A673 (cell line): Measurements from ENCODE around the gene LMO7. TPM values are rescaled to one million over a fixed set of nuclear protein-coding genes. Genes with fewer than 3 reads are reported as not detected.

ENCODE experiments used
- BruUV-seq: library from RNA; stranded (reverse); fragments of 400-500 nt; replicated peaks from 2 replicates; lab custom pipeline; 2021; lab: Mats Ljungman, UMichigan
- CTCF ChIA-PET: fragments of 300-600 bp; sonication (Branson Sonifier 250); formaldehyde crosslinking; loops from one replicate; lab custom pipeline; 2022; ENCODE audit warnings: antibody characterized with exemption; lab: Charles Lee
- POLR2A ChIA-PET: fragments of 300-600 bp; sonication (Branson Sonifier 250); formaldehyde crosslinking; loops from one replicate; lab custom pipeline; 2022; ENCODE audit warnings: antibody characterized with exemption; ENCODE audit not compliant: low non-redundant PET; lab: Charles Lee
- DNase-seq: peaks from one replicate; pipeline ENCODE4 v3.0.0-alpha.2; 2015; ENCODE audit warnings: low spot score
- H3K27ac ChIP-seq: fragments of 200-600 bp; sonication (generic); 2 replicates; pipeline ENCODE4 v1.5.1; 2016; ENCODE audit warnings: mixed run types, low read depth, mild to moderate bottlenecking, mixed read lengths, antibody characterized with exemption, low read length; ENCODE audit not compliant: poor library complexity, severe bottlenecking
- H3K27me3 ChIP-seq: fragments of 200-600 bp; sonication (generic); replicated peaks from 2 replicates; pipeline ENCODE4 v1.6.1; 2017; ENCODE audit warnings: mixed run types, low read depth, mild to moderate bottlenecking, mixed read lengths, antibody characterized with exemption, low read length; ENCODE audit not compliant: insufficient read depth, poor library complexity
- H3K36me3 ChIP-seq: fragments of 200-600 bp; sonication (generic); 2 replicates; pipeline ENCODE4 v1.6.1; 2016; ENCODE audit warnings: mixed run types, mild to moderate bottlenecking, mixed read lengths, antibody characterized with exemption, low read length; ENCODE audit not compliant: insufficient read depth, poor library complexity, severe bottlenecking
- H3K4me1 ChIP-seq: fragments of 200-600 bp; sonication (generic); 2 replicates; pipeline ENCODE4 v1.6.1; 2017; ENCODE audit warnings: mixed run types, mild to moderate bottlenecking, mixed read lengths, antibody characterized with exemption, low read length; ENCODE audit not compliant: insufficient read depth, poor library complexity, severe bottlenecking
- H3K4me3 ChIP-seq: fragments of 200-600 bp; sonication (generic); 2 replicates; pipeline ENCODE4 v1.5.1; 2016; ENCODE audit warnings: low read depth, mixed run types, mild to moderate bottlenecking, mixed read lengths, low read length; ENCODE audit not compliant: poor library complexity, severe bottlenecking
- H3K9me3 ChIP-seq: fragments of 200-600 bp; sonication (generic); 2 replicates; pipeline ENCODE4 v1.6.1; 2016; ENCODE audit warnings: mixed run types, low read depth, mild to moderate bottlenecking, mixed read lengths, antibody characterized with exemption, low read length; ENCODE audit not compliant: poor library complexity, severe bottlenecking
- EZH2 ChIP-seq: fragments of 200-600 bp; sonication (generic); IDR thresholded peaks from 2 replicates; pipeline ENCODE4 v1.6.1; 2017; ENCODE audit warnings: borderline replicate concordance, low read depth, mild to moderate bottlenecking, mixed read lengths, antibody characterized with exemption, low read length; ENCODE audit not compliant: poor library complexity, severe bottlenecking
- intact Hi-C: fragments of 100-400 bp; cut with micrococcal nuclease; formaldehyde crosslinking; loops from one replicate; pipeline ENCODE4 v1.10.0; 2022; ENCODE audit not compliant: unreplicated experiment
- total RNA-seq: library from RNA; stranded (reverse); gene quantifications from 2 replicates; pipeline ENCODE4 v1.2.3, GENCODE V29; 2021
- TF ChIP-seq, protein P1 (sequence below): fragments of 300-800, 200-600 bp; sonication (generic); conservative IDR thresholded peaks from 2 replicates; pipeline ENCODE4 v1.5.1; 2017; ENCODE audit warnings: low read depth, mild to moderate bottlenecking, antibody characterized with exemption, low read length, moderate library complexity, mixed read lengths

The LMO7 gene
- total RNA-seq, 1 experiment from 2014 or later: 20.3 TPM

DNA sequence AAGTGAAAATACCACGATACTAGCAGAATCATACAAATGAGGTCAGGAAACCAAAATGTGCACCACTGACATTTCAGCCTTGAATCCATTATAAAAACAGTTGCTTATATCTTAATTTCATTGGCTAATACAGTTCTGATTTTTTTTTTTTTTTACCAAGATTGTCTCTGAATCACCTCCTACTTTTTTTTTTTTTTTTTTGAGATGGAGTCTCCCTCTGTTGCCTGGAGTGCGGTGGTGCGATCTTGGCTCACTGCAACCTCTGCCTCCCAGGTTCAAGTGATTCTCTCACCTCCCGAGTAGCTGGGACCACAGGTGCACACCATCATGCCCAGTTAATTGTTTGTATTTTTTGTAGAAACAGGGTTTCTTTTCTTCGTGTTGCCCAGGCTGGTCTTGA, 270.2 kb downstream of the LMO7 start:
- intact Hi-C loops: no loop called here
- POLR2A ChIA-PET: no interaction called here
- Histone ChIP-seq H3K4me1 (no peaks in the 10 kb centered on the region), H3K27me3 (peaks cover 69% of the 10 kb centered on the region), H3K27ac (no peak overlapping the region), H3K9me3 (no peaks in the 10 kb centered on the region), H3K36me3 (no peaks in the 10 kb centered on the region), H3K4me3 (no peak overlapping the region)
- DNase-seq: no peak
- BruUV-seq: no TSS peak
- TF ChIP-seq EZH2: no peak
- TF ChIP-seq, protein P1, sequence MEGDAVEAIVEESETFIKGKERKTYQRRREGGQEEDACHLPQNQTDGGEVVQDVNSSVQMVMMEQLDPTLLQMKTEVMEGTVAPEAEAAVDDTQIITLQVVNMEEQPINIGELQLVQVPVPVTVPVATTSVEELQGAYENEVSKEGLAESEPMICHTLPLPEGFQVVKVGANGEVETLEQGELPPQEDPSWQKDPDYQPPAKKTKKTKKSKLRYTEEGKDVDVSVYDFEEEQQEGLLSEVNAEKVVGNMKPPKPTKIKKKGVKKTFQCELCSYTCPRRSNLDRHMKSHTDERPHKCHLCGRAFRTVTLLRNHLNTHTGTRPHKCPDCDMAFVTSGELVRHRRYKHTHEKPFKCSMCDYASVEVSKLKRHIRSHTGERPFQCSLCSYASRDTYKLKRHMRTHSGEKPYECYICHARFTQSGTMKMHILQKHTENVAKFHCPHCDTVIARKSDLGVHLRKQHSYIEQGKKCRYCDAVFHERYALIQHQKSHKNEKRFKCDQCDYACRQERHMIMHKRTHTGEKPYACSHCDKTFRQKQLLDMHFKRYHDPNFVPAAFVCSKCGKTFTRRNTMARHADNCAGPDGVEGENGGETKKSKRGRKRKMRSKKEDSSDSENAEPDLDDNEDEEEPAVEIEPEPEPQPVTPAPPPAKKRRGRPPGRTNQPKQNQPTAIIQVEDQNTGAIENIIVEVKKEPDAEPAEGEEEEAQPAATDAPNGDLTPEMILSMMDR: no peak
- CTCF ChIA-PET: interaction anchor here (0.7 kb wide), 1 partner anchor 64 kb away, joined by 3 read pairs; no protein-coding TSS in a partner anchor

DNA sequence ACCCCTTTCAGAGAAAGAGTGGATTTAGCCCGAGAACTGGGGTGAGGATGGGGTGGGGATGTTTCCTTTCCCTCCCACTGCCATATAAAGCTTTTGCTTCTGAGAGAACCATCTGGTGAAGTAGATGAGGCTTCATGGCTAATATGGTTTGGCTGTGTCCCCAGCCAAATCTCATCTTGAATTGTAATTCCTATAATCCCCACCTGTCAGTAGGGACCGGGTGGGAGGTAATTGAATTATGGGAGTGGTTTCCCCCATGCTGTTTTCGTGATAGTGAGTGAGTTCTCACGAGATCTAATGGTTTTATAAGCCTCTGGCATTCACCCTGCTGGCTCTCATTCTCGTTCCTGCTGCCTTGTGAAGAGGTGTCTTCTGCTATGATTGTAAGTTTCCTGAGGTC, 270.9 kb downstream of the LMO7 start:
- BruUV-seq: no TSS peak
- H3K9me3 ChIP-seq: no peaks in the 10 kb centered on the region
- DNase-seq: no peak
- intact Hi-C loops: no loop called here
- H3K4me1 ChIP-seq: no peaks in the 10 kb centered on the region
- H3K27me3 ChIP-seq: peaks cover 65% of the 10 kb centered on the region
- POLR2A ChIA-PET: interaction anchor here (0.8 kb wide), 1 partner anchor 555 kb away, joined by 3 read pairs; no protein-coding TSS in a partner anchor
- CTCF ChIA-PET: no interaction called here
- H3K27ac ChIP-seq: no peak overlapping the region
- TF ChIP-seq, protein P1: no peak
- TF ChIP-seq EZH2: no peak
- no peaks in the 10 kb centered on the region for H3K36me3 ChIP-seq
- no peak overlapping the region for H3K4me3 ChIP-seq

DNA sequence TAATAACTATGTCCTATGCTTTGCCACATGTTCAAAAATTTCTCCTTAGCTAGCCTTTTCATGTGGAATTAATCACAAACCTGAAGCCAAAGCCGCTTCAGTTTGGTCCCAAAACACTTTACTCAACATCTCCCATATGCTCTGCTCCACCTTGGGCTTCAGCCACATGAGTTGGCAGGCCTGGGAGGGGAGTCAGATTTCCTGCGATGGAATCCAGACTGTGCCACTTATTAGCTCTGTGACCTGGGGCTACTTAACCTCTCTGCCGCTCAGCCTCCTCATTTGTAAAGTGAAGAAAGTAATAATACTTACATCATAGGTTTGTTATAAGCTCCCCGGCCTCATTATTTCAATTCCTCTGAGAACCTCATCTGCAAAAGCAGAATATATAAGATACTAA, 272.0 kb downstream of the LMO7 start:
- no peaks in the 10 kb centered on the region for H3K9me3 ChIP-seq
- no peaks in the 10 kb centered on the region for H3K4me1 ChIP-seq
- BruUV-seq: no TSS peak
- TF ChIP-seq, protein P1: no peak
- TF ChIP-seq EZH2: no peak
- peaks cover 59% of the 10 kb centered on the region for H3K27me3 ChIP-seq
- no peak overlapping the region for H3K4me3 ChIP-seq
- ChIA-PET CTCF (no interaction called here), POLR2A (no interaction called here)
- intact Hi-C loops: no loop called here
- no peaks in the 10 kb centered on the region for H3K36me3 ChIP-seq
- no peak for DNase-seq
- H3K27ac ChIP-seq: no peak overlapping the region

Other genes starting within 250 kb of the LMO7 start
- 9.8 and 10.6 TPM in 2 replicates for gene TBC1D4, start 154.2 kb upstream of the LMO7 start, total RNA-seq
- gene COMMD6, start 98.5 kb upstream of the LMO7 start, total RNA-seq: 60.4 and 65.7 TPM in 2 replicates
- gene UCHL3, start 86.5 kb upstream of the LMO7 start, total RNA-seq: 41.3 and 54.7 TPM in 2 replicates